Stimulated activated naive B cell treated with anti-CD40 and anti-IgM and Interleukin-4, amounts not matched to agents 10 μg/mL and 1 μg/mL and 100 μg/mL, for 72 hours (primary cell): ENCODE results near the gene MAN1A1.

Experiments
- ATAC-seq, 2 donors: fragments of 150-1000 bp; cut with Tn5 transposase; replicated peaks; 2 replicates each; pipeline ENCODE4 v1.10.0; 2021; ENCODE audit warnings: moderate library complexity in 1 of 2
- DNase-seq: peaks from one replicate; pipeline ENCODE4 v3.0.0; 2021
- H3K27ac Mint-ChIP-seq: one replicate; pipeline ENCODE4 v1.8.0; 2022; ENCODE audit warnings: mild to moderate bottlenecking, mixed read lengths
- H3K27me3 Mint-ChIP-seq, 2 donors: one replicate each; pipeline ENCODE4 v1.8.0; 2022; ENCODE audit warnings: mixed read lengths in 2 of 2
- H3K36me3 Mint-ChIP-seq, 2 donors: one replicate each; pipeline ENCODE4 v1.8.0; 2022; ENCODE audit warnings: mixed read lengths in 2 of 2, mild to moderate bottlenecking in 1 of 2
- H3K4me1 Mint-ChIP-seq, 2 donors: one replicate each; pipeline ENCODE4 v1.8.0; 2022; ENCODE audit warnings: mixed read lengths in 2 of 2, mild to moderate bottlenecking in 1 of 2
- H3K4me3 Mint-ChIP-seq, 2 donors: one replicate each; pipeline ENCODE4 v1.8.0; 2022; ENCODE audit warnings: mild to moderate bottlenecking in 2 of 2, mixed read lengths in 2 of 2, moderate library complexity in 1 of 2
- H3K9me3 Mint-ChIP-seq, 2 donors: one replicate each; pipeline ENCODE4 v1.8.0; 2022; ENCODE audit warnings: mixed read lengths in 2 of 2, mild to moderate bottlenecking in 1 of 2

The MAN1A1 gene

GRCh38 chr6:119200512-119201175, 148.9 kb downstream of the MAN1A1 start:
- Mint-ChIP-seq H3K4me1 (no peaks in the 10 kb centered on the region), H3K9me3 (no peaks in the 10 kb centered on the region), H3K27ac (no peak overlapping the region), H3K36me3 (peaks cover 50% of the 10 kb centered on the region in 2 donors), H3K27me3 (no peaks in the 10 kb centered on the region), H3K4me3 (no peak overlapping the region)
- ATAC-seq (no peak), DNase-seq (no peak)

- no peak for ATAC-seq
- Mint-ChIP-seq H3K27ac (peak overlapping the region; percentile 53), H3K9me3 (no peaks in the 10 kb centered on the region), H3K4me1 (no peaks in the 10 kb centered on the region), H3K27me3 (no peaks in the 10 kb centered on the region), H3K36me3 (peaks cover 43 to 44% of the 10 kb centered on the region in 2 donors), H3K4me3 (no peak overlapping the region)
- DNase-seq: no peak
Observed at GRCh38 chr6:119197271-119197670, 152.3 kb downstream of the MAN1A1 start.

DNA sequence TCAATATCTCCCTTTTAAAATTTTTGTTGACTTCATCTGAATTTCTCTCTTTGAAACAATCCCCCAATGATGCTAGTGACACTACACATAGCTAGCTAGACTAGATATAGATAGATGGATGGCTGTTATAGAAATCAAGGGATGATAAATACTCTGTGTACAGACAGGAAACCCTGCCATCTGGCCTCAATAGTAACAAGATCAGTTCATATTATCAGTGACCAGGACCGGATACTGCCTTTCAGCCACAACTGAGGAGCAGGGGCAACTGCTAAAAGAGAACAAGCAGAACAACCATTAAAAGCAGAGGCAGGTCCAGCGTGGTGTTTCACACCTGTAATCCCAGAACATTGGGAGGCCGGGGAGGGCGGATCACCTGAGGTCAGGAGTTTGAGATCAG, 152.8 kb downstream of the MAN1A1 start:
- DNase-seq: no peak
- Mint-ChIP-seq H3K36me3 (peaks cover 41 to 46% of the 10 kb centered on the region in 2 donors), H3K9me3 (no peaks in the 10 kb centered on the region), H3K27ac (no peak overlapping the region), H3K27me3 (no peaks in the 10 kb centered on the region), H3K4me3 (no peak overlapping the region), H3K4me1 (no peaks in the 10 kb centered on the region)
- ATAC-seq: no peak

DNA sequence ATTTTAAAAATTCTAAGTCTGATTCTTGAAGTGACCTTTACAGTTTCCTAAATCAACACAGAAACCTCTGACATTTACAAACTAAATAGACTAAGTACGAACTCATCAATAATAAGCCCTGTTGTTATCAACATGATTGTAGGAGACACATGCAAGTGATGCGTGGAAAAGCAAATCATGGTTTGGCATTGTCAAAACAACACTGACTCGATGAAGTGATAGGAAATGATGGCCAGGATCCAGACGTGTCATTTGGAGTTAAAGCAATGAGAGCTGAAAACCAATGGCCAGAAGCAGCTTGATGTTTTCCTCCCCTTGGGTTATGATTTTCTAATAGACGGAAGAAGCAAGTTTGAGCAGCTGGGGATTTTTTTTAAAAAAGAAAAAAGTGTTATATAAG, 153.7 kb downstream of the MAN1A1 start:
- H3K36me3 Mint-ChIP-seq: peaks cover 36 to 40% of the 10 kb centered on the region in 2 donors
- no peaks in the 10 kb centered on the region for H3K4me1 Mint-ChIP-seq
- DNase-seq (no peak), ATAC-seq (no peak)
- no peak overlapping the region for H3K4me3 Mint-ChIP-seq
- no peaks in the 10 kb centered on the region for H3K9me3 Mint-ChIP-seq
- H3K27ac Mint-ChIP-seq: no peak overlapping the region
- H3K27me3 Mint-ChIP-seq: no peaks in the 10 kb centered on the region

- no peak for DNase-seq
- Mint-ChIP-seq H3K27ac (no peak overlapping the region), H3K36me3 (peaks cover 36 to 37% of the 10 kb centered on the region in 2 donors), H3K4me1 (no peaks in the 10 kb centered on the region), H3K4me3 (no peak overlapping the region), H3K9me3 (no peaks in the 10 kb centered on the region), H3K27me3 (no peaks in the 10 kb centered on the region)
- ATAC-seq: no peak
Observed at GRCh38 chr6:119195204-119195603, 154.4 kb downstream of the MAN1A1 start.

DNA sequence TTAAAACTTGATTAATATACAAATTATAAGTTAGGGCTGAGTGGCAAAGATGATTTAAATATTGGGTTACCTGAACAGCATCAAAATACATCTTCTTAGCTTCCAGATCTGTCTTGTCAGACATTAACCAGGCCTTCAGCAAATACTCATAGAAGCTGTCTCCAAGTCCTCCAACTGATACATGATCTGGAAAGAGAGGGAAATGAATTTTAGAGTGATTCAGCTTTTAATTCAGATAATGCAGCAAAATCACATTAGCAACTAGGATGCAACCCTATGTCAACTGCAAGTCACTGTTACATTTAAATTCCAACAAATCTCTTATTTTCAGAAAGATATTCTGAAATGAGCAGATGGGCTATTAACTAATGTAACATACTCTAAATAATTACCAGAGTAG, 155.9 kb downstream of the MAN1A1 start:
- ATAC-seq (no peak), DNase-seq (no peak)
- no peaks in the 10 kb centered on the region for H3K27me3 Mint-ChIP-seq
- H3K4me3 Mint-ChIP-seq: no peak overlapping the region
- H3K9me3 Mint-ChIP-seq: no peaks in the 10 kb centered on the region
- peaks cover 39 to 44% of the 10 kb centered on the region in 2 donors for H3K36me3 Mint-ChIP-seq
- no peaks in the 10 kb centered on the region for H3K4me1 Mint-ChIP-seq
- H3K27ac Mint-ChIP-seq: no peak overlapping the region

DNA sequence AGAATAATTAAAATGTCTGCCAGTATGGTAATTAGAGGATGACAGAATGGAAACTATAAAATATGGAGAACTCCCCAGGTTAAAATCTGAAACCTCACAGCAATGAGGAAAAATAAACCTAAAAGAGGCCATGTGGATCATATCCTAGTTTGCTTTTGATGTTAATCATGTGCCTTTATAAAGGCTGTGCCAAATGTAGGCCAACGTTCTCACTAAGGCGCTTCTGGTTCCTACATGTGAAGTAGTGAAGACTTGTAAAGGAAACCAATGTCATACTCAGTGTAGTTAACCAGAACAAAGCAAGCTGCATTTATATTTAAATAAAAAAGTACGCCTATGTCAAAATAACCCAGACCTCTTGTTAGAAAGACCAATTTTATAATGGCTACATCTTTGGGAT, 157.4 kb downstream of the MAN1A1 start:
- no peak for ATAC-seq
- no peak for DNase-seq
- no peaks in the 10 kb centered on the region for H3K27me3 Mint-ChIP-seq
- no peaks in the 10 kb centered on the region for H3K9me3 Mint-ChIP-seq
- no peaks in the 10 kb centered on the region for H3K4me1 Mint-ChIP-seq
- no peak overlapping the region for H3K4me3 Mint-ChIP-seq
- no peak overlapping the region for H3K27ac Mint-ChIP-seq
- peaks cover 39 to 44% of the 10 kb centered on the region in 2 donors for H3K36me3 Mint-ChIP-seq

GRCh38 chr6:119190176-119190575, 159.4 kb downstream of the MAN1A1 start:
- Mint-ChIP-seq H3K36me3 (peaks cover 37 to 45% of the 10 kb centered on the region in 2 donors), H3K27ac (no peak overlapping the region)
- ATAC-seq: no peak

GRCh38 chr6:119189498-119189897, 160.1 kb downstream of the MAN1A1 start:
- peaks cover 0 to under 1% of the 10 kb centered on the region in 2 donors for H3K4me1 Mint-ChIP-seq
- no peaks in the 10 kb centered on the region for H3K27me3 Mint-ChIP-seq
- H3K36me3 Mint-ChIP-seq: peaks cover 35 to 47% of the 10 kb centered on the region in 2 donors
- H3K9me3 Mint-ChIP-seq: no peaks in the 10 kb centered on the region
- no peak for ATAC-seq
- DNase-seq: no peak
- H3K27ac Mint-ChIP-seq: no peak overlapping the region
- no peak overlapping the region for H3K4me3 Mint-ChIP-seq

More at GRCh38 chr6:119190176-119190575, 159.4 kb downstream of the MAN1A1 start:
- no peak overlapping the region for H3K4me3 Mint-ChIP-seq
- no peak for DNase-seq
- H3K27me3 Mint-ChIP-seq: no peaks in the 10 kb centered on the region
- H3K9me3 Mint-ChIP-seq: no peaks in the 10 kb centered on the region
- no peaks in the 10 kb centered on the region for H3K4me1 Mint-ChIP-seq

- no peak for ATAC-seq
- no peak overlapping the region for H3K27ac Mint-ChIP-seq
- no peak overlapping the region for H3K4me3 Mint-ChIP-seq
- DNase-seq: no peak
- peaks cover 0 to 4% of the 10 kb centered on the region in 2 donors for H3K4me1 Mint-ChIP-seq
- H3K9me3 Mint-ChIP-seq: no peaks in the 10 kb centered on the region
- H3K27me3 Mint-ChIP-seq: no peaks in the 10 kb centered on the region
- H3K36me3 Mint-ChIP-seq: peaks cover 39 to 57% of the 10 kb centered on the region in 2 donors
Observed at GRCh38 chr6:119187596-119187995, 162.0 kb downstream of the MAN1A1 start.

- Mint-ChIP-seq H3K4me3 (no peak overlapping the region), H3K4me1 (peaks cover 0 to 4% of the 10 kb centered on the region in 2 donors), H3K27ac (no peak overlapping the region), H3K36me3 (peaks cover 47 to 66% of the 10 kb centered on the region in 2 donors), H3K27me3 (no peaks in the 10 kb centered on the region), H3K9me3 (no peaks in the 10 kb centered on the region)
- ATAC-seq: no peak
- no peak for DNase-seq
Observed at GRCh38 chr6:119186490-119186889, 163.1 kb downstream of the MAN1A1 start.

DNA sequence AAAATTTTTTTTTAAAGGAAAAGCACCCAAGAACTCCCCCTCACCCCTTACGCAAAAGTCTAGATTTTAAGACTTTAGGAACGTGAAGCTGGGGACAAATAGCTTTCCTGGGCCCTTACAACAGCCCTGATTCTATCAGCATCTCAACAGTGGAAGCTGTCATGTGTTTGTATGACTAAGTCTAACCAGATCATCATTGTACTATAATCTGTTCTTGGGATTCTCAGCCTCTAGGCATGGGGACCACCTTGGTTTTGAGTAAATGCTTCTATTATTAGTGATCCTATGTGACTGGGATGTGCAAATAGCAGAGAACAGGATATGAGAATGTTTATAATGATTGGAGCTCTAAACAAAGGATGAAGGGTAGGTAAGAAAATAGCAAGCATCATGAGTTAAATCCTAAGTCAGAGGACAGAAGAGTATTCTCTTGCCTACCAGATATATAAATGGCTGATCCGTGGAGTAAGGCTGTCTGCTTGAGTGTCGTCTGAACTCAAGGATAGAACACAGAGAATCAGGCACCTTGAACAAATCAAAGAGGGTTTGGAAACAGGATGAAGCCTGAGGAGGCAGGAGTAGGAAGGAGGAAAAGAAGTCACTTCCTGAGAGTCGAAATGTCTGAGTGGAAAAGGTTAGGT, 165.4 kb downstream of the MAN1A1 start:
- no peak for ATAC-seq
- Mint-ChIP-seq H3K27me3 (no peaks in the 10 kb centered on the region), H3K4me3 (no peak overlapping the region), H3K36me3 (peaks cover 55 to 71% of the 10 kb centered on the region in 2 donors), H3K4me1 (peaks cover 0 to 4% of the 10 kb centered on the region in 2 donors), H3K9me3 (no peaks in the 10 kb centered on the region), H3K27ac (peak overlapping the region; percentile 26)
- no peak for DNase-seq

- Mint-ChIP-seq H3K9me3 (no peaks in the 10 kb centered on the region), H3K4me1 (peaks cover 0 to 4% of the 10 kb centered on the region in 2 donors), H3K27ac (no peak overlapping the region), H3K36me3 (peaks cover 58 to 69% of the 10 kb centered on the region in 2 donors), H3K27me3 (no peaks in the 10 kb centered on the region), H3K4me3 (no peak overlapping the region)
- no peak for DNase-seq
- no peak for ATAC-seq
Observed at GRCh38 chr6:119183457-119183856, 166.1 kb downstream of the MAN1A1 start.

DNA sequence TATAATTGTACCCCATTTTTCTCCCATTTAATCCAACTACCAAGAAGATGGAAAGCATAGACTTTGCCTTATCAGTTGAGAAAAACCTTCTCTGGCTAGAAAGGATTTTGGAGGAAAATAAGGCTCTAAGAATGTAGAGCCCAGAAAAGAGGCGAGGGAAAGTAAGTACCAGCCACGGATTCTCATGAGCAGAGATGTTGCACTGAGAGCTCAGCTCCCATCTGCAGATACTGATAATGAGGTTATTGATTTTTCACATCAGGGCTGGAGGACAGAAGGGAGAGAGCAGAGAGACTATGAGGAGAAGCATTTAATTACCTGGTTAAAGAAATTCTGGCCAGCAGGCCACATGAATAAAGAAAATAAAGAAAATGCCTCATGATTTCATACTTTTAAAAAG, 166.7 kb downstream of the MAN1A1 start:
- DNase-seq (no peak), ATAC-seq (no peak)
- Mint-ChIP-seq H3K36me3 (peaks cover 58 to 69% of the 10 kb centered on the region in 2 donors), H3K27me3 (no peaks in the 10 kb centered on the region), H3K9me3 (no peaks in the 10 kb centered on the region), H3K4me3 (no peak overlapping the region), H3K4me1 (peaks cover 0 to 4% of the 10 kb centered on the region in 2 donors), H3K27ac (no peak overlapping the region)

GRCh38 chr6:119182216-119182803, 167.3 kb downstream of the MAN1A1 start:
- no peak for DNase-seq
- Mint-ChIP-seq H3K4me3 (no peak overlapping the region), H3K27ac (no peak overlapping the region), H3K4me1 (peaks cover 0 to 4% of the 10 kb centered on the region in 2 donors), H3K9me3 (no peaks in the 10 kb centered on the region), H3K36me3 (peaks cover 54 to 66% of the 10 kb centered on the region in 2 donors), H3K27me3 (no peaks in the 10 kb centered on the region)
- no peak for ATAC-seq
